SJCRH30 (cell line): ENCODE data around the gene NETO2. TPM values are rescaled to one million over a fixed set of nuclear protein-coding genes. Genes with fewer than 3 reads are reported as not detected.

Experiments used
- DNase-seq, 2 experiments: peaks; one replicate each; pipeline ENCODE4 v3.0.0-alpha.2; 2015 to 2020
- H3K27ac ChIP-seq: fragments of 250-450 bp; sonication (Bioruptor Pico); 2 replicates; pipeline ENCODE4 v1.5.1; 2020; ENCODE audit warnings: mild to moderate bottlenecking, moderate library complexity
- H3K27me3 ChIP-seq: fragments of 250-450 bp; sonication (Bioruptor Pico); 2 replicates; pipeline ENCODE4 v1.5.1; 2020; ENCODE audit warnings: mild to moderate bottlenecking, moderate library complexity
- H3K36me3 ChIP-seq: fragments of 250-450 bp; sonication (Bioruptor Pico); 2 replicates; pipeline ENCODE4 v1.5.1; 2020; ENCODE audit warnings: mild to moderate bottlenecking, moderate library complexity
- H3K4me1 ChIP-seq: fragments of 250-450 bp; sonication (Bioruptor Pico); 2 replicates; pipeline ENCODE4 v1.5.1; 2020; ENCODE audit warnings: mild to moderate bottlenecking, moderate library complexity
- H3K4me3 ChIP-seq: fragments of 250-450 bp; sonication (Bioruptor Pico); 2 replicates; pipeline ENCODE4 v1.5.1; 2020; ENCODE audit warnings: mild to moderate bottlenecking, moderate library complexity
- H3K9me3 ChIP-seq: fragments of 250-450 bp; sonication (Bioruptor Pico); replicated peaks from 2 replicates; pipeline ENCODE4 v1.5.1; 2020; ENCODE audit warnings: mild to moderate bottlenecking, moderate library complexity
- total RNA-seq: library from RNA; depleted of rRNA; stranded (reverse); fragments of >200 nt; shearing (Covaris generic); gene quantifications from 2 replicates; pipeline ENCODE4 v1.2.3, GENCODE V29; 2014

Gene NETO2
- total RNA-seq, 1 experiment from 2014 or later, result 34.6 TPM

DNA sequence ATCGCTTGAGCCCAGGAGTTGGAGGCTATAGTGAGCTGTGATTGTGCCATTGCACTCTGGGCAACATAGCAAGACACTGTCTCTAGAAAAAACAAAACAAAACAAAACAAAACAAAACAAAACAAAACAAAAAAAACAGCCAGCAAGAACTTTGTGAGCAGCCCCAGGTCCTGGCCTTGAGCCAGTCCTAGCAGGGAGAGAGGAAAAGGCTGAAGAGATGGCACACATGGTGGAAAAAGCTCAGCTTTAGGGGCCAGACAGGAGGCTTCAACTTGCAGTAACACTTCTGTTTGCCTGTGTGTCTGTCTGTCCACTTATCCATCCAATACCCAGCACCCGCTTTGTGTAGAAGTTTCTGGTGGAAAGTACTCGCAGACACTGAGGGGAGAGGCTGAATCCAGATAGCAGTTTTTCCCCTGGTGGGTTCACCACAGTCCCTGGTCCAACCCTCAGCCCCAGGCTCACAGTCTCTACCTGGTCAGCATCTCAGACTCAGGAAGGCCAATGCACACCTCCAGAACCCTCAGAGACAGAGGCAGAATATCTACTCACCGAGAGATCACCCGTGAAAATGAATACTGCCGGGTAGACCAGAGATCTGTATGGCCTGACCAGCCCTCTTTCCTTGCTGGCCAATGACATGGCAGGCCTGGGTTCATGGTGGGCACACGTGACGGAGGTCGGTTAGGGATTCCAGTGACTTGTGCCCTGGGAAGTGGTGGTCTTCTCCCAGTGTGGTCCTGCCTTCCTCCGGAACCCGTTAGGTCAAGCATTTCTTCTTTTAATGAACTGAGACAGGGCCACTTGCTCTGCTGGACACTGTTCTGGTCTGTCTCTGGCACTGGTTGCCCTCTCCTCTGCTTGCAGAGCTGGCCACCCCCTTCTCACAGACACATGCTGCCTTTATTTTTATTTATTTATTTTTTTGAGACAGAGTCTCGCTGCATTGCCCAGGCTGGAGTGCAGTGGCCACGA lies 90.8 kb downstream of the NETO2 start:
- DNase-seq, result no peak
- Histone ChIP-seq H3K36me3 (no peaks in the 10 kb centered on the region), H3K4me3 (no peak overlapping the region), H3K9me3 (no peaks in the 10 kb centered on the region), H3K27ac (no peak overlapping the region), H3K27me3 (no peaks in the 10 kb centered on the region), H3K4me1 (no peaks in the 10 kb centered on the region)

DNA sequence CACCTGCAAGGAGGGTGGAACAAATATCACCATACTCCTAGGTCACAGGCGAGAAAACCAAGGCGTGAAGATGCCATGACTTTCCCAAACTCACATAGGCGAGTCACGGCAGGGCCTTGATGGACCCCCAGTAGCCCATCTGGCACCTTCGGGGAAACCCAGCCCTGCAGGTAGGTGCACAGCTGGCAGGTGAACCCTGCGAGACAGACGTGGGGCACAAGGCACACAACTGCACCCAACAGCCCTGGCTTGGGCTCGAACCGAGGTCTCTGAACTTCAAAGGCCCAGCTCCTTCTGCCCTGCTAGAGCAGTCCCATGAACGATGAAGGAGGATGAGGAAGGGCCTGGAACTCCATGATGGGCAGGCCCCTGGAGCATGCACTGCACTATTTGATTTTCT lies 92.7 kb downstream of the NETO2 start:
- no peak overlapping the region for H3K4me3 ChIP-seq
- no peak for DNase-seq
- H3K36me3 ChIP-seq, result no peaks in the 10 kb centered on the region
- H3K9me3 ChIP-seq, result no peaks in the 10 kb centered on the region
- no peaks in the 10 kb centered on the region; the same call in 1 of the 2 replicates for H3K27me3 ChIP-seq
- no peak overlapping the region for H3K27ac ChIP-seq
- no peaks in the 10 kb centered on the region for H3K4me1 ChIP-seq

DNA sequence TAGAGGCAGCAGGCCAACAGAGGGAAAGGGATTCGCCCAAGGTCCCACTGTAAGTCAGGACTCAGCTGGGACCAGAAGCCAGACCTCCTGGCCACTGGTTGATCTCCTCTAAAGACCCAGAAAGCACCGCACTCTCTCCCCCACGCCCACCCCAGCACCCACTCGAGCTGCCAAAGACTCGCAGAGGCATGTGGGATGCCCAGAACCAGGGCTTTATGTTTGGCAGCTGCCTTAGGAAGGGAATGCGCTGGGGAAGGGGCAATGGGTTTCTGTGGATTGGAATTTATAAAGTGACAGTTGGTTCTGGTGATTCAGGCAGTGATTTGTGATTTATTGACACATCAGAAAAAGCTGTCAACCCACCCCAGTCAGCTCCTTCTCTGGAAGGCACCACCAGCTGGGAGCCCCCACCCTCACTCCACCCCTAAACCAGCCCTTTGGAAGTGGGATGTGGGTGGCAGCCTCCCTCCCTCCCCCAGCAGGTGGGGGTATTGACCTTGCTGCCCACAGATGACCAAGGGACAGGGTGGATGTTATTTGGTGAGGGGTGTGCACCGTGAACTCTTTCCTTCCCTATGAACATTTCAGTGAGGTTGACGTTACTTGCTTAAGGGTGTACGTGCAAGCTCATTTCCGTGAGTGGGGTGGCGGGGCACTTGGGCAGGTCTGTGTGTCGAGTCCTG lies 93.7 kb downstream of the NETO2 start:
- H3K27ac ChIP-seq, result no peak overlapping the region
- no peaks in the 10 kb centered on the region for H3K36me3 ChIP-seq
- no peak overlapping the region for H3K4me3 ChIP-seq
- H3K27me3 ChIP-seq, result no peaks in the 10 kb centered on the region; the same call in 1 of the 2 replicates
- H3K4me1 ChIP-seq, result no peaks in the 10 kb centered on the region
- no peaks in the 10 kb centered on the region for H3K9me3 ChIP-seq
- DNase-seq, result no peak

DNA sequence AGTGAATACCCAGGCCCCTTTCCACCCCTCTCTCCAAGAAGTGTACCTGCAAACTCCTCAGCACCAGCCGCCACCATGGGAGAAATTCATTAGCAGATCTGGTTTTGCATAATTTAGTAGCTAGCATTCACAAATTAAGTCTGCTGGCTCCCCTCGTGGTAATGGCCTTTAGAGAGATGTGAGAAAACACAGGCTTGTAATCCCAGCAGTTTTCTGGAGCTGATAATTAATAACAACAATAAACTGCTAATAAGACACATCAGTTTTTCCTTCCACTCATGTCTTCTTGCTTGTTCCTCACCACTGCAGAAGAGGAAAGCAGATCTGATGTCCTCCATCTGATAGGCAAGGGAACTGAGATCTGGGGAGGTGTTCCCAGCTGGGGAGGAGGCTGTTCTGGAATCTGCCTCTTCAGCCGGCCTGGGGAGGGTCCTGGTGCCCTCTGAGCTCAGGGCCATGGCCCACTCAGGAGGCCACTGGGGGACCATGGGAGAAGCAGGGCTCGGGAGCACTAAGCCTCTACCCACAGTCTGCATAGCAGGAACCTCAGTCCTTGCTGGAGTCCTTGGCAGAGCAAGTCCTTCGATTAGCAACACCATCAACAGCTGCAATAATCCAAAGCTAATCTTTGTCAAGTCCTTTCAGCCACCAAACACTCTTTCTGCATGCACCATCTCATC lies 96.1 kb downstream of the NETO2 start:
- DNase-seq, result no peak
- no peaks in the 10 kb centered on the region for H3K9me3 ChIP-seq
- no peak overlapping the region for H3K27ac ChIP-seq
- H3K4me3 ChIP-seq, result no peak overlapping the region
- H3K27me3 ChIP-seq, result no peaks in the 10 kb centered on the region; the same call in 1 of the 2 replicates
- H3K36me3 ChIP-seq, result no peaks in the 10 kb centered on the region
- H3K4me1 ChIP-seq, result no peaks in the 10 kb centered on the region

DNA sequence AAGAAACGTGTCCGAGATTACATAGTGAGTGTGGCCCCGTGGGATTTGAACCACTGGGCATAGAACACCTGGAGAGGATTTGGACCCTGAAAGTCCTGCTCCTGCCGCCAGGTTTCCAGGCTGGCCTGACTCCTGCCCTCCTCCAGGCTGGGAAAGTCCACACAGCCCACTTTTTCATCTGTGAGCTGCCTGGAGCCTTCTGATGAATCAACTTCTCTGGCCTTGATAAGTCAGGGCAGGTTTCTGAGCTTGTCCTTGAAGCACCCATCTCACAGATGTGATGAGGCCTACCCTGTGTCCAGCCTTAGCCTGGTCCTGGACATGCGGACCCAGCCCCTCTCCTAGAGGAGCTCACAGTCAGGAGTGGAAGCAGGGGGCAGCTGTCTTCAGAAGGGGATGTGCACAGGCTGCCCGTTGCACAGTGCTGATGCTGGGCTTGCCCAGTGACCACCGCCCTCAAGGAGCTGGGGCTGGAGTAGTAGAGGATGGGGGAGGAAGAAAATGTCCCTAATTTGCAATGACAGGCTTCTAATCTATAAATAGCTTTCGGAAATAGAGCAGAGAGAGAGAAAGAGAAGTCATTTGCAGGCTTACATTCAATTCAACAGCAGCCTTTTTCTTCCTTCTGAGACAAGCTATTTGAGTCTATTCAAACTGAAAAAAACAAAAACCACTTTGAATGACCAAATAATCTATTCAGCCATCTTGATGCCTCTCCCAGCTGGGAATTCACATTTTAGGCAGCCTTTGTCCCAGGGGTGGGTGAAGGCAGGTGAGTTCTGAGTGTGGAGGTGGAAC lies 96.8 kb downstream of the NETO2 start:
- no peak for DNase-seq
- Histone ChIP-seq H3K27ac (no peak overlapping the region), H3K36me3 (no peaks in the 10 kb centered on the region), H3K4me1 (no peaks in the 10 kb centered on the region), H3K27me3 (no peaks in the 10 kb centered on the region; the same call in 1 of the 2 replicates), H3K9me3 (no peaks in the 10 kb centered on the region), H3K4me3 (no peak overlapping the region)

DNA sequence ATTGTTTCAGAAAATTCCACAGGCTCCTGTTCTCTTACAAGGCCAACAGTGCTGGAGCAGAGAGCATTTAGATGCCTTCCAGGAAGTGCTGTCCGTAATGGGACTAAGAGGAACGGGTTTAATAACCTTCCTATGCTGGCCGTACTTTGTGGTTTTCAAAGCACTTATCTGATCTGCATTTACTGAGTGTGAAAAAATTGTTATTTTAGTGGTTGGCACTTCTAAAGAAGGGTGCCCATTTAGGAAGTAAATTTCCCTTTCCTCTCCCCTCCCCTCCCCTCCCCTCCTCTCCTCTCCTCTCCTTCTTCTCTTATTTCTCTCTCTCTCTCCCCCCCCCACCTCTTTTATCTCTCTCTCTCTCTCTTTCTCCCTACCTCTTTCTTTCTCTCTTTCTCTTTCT lies 98.3 kb downstream of the NETO2 start:
- H3K9me3 ChIP-seq, result no peaks in the 10 kb centered on the region
- DNase-seq, result no peak
- H3K4me1 ChIP-seq, result no peaks in the 10 kb centered on the region
- H3K4me3 ChIP-seq, result no peak overlapping the region
- no peaks in the 10 kb centered on the region; the same call in 1 of the 2 replicates for H3K27me3 ChIP-seq
- H3K36me3 ChIP-seq, result no peaks in the 10 kb centered on the region
- no peak overlapping the region for H3K27ac ChIP-seq

DNA sequence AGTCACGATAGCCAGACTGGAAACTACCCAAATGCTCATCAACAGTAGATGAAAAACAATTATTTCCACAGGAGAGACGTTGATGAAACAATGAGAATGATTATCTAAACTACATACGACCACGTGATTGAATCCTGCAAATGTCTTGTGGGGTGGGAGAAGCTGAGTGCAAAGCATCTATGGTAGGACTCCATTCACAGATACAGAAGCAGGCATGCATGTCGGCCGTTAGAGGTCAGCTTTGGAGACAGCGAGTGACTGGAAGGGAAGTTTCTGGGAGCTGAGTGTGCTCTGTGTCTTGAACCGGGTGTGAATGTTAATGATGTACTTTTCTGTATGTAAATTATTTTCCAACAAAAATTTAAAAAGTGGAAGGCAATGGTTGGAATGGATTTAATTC lies 98.7 kb downstream of the NETO2 start:
- H3K36me3 ChIP-seq, result no peaks in the 10 kb centered on the region
- no peak overlapping the region for H3K27ac ChIP-seq
- no peaks in the 10 kb centered on the region for H3K9me3 ChIP-seq
- no peaks in the 10 kb centered on the region for H3K4me1 ChIP-seq
- H3K4me3 ChIP-seq, result no peak overlapping the region
- no peak for DNase-seq
- H3K27me3 ChIP-seq, result no peaks in the 10 kb centered on the region; the same call in 1 of the 2 replicates

DNA sequence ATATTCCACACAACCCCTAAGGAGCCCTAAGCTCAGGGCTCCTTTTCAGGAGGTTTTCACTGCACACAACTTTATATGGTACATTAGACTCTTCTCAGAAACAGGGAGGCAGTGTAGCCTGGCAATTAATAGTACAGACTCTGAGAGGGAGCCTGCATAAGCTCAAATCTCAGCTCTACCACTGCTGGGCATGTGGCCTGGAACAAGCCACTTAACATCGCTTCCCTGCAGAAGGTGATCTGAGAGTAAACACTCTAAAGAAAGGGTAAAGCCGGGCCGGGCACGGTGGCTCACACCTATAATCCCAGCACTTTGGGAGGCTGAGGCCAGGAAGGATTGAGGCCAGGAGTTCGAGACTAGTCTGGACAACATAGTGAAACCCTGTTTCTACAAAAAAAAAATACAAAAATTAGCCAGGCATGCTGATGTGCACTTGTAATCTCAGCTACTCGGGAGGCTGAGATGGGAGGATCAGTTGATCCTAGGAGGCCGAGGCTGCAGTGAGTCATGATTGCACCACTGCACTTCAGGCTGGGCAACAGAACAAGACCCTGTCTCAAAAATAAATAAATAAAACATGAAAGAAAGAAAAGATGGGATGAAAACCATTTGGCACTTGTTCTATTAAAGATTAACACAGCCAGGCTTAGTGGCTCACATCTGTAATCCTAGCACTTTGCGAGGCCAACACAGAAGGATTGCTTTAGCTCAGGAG lies 99.6 kb downstream of the NETO2 start:
- DNase-seq, result no peak
- no peaks in the 10 kb centered on the region for H3K9me3 ChIP-seq
- no peak overlapping the region for H3K4me3 ChIP-seq
- no peaks in the 10 kb centered on the region for H3K4me1 ChIP-seq
- H3K27ac ChIP-seq, result no peak overlapping the region
- H3K27me3 ChIP-seq, result no peaks in the 10 kb centered on the region; the same call in 1 of the 2 replicates
- no peaks in the 10 kb centered on the region for H3K36me3 ChIP-seq

DNA sequence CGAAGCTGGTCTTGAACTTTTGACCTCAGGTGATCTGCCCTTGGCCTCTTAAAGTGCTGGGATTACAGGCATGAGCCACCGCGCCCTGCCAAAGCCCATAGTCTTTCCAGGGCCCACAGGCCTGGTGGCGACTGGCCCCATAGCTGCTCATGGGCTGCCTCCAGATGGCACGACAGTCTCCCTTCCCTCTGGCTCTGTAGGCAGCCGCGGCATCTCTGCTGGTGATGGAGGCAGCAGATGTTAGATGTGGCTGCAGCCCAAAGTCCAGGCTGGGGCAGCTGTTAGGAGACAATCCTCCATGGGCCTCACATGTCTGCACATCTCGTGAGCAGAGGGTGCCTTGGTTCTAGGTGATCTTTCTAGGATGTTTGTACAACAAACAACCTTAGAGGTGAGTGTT lies 100.5 kb downstream of the NETO2 start:
- no peaks in the 10 kb centered on the region for H3K36me3 ChIP-seq
- no peak overlapping the region for H3K27ac ChIP-seq
- no peaks in the 10 kb centered on the region for H3K4me1 ChIP-seq
- no peaks in the 10 kb centered on the region for H3K9me3 ChIP-seq
- no peaks in the 10 kb centered on the region; the same call in 1 of the 2 replicates for H3K27me3 ChIP-seq
- no peak overlapping the region for H3K4me3 ChIP-seq
- DNase-seq, result peak in 1 of 2 experiments; percentile 32

DNA sequence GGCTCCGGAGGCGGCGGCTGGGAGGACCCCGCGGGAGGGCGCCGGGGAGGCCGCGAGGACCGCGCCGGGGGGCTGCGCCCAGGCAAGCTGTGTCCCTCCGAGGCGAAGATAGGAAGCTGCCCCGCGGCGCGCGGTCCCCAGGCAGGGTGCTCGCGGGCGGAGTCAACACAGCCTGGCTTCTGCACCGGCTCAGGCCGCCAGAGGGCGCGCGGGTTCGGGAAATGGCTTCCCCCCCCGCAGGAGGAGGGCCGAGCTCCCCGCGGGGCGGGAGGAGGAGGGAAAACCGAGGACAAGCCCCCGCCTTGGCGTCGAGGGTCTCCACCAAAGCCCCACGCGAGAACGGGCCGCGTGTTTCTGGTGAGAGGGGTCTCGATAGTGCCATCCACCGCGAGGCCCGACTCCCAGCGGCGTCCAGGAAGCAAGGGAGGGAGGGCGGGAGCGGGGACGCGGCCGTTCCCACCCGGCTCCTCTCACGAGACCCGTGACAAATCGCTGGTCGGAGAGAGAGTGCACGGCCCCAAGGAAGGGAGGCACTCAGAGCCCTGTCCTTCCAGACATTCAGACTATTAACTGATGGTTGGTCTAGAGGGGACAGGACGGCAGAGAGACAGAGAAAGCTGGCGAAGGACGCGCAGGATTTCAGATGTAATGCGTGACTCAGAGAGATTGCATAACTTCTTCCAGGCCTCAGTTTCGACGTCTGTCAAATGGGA lies 105.8 kb downstream of the NETO2 start:
- Histone ChIP-seq H3K27me3 (peaks cover 5% of the 10 kb centered on the region; the same call in 1 of the 2 replicates), H3K4me1 (no peaks in the 10 kb centered on the region), H3K4me3 (peak overlapping the region; percentile 61), H3K9me3 (no peaks in the 10 kb centered on the region), H3K36me3 (no peaks in the 10 kb centered on the region), H3K27ac (peak overlapping the region; percentile 55)
- DNase-seq, result peak; percentile 84 to 88

DNA sequence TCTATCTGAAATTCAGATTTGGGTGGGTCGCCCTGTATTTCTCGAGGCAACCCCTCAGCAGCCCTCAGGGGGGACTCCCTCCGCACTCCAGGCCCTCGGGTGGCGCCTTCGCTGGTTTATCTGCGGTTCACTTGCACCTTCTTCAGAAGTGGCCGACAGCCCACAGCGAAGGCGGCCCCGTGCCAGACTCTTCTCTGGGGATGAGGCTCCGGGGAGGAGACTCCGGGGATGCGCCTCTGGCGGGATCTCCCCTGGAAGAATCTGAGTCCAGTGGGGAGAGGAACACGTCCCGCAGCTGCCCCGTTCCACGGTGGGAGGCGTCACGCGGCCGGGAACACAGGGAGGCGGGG lies 106.4 kb downstream of the NETO2 start:
- Histone ChIP-seq H3K36me3 (no peaks in the 10 kb centered on the region), H3K27ac (no peak overlapping the region), H3K9me3 (no peaks in the 10 kb centered on the region), H3K4me3 (peak overlapping the region; percentile 61), H3K27me3 (peaks cover 5% of the 10 kb centered on the region; the same call in 1 of the 2 replicates), H3K4me1 (no peaks in the 10 kb centered on the region)
- no peak for DNase-seq

DNA sequence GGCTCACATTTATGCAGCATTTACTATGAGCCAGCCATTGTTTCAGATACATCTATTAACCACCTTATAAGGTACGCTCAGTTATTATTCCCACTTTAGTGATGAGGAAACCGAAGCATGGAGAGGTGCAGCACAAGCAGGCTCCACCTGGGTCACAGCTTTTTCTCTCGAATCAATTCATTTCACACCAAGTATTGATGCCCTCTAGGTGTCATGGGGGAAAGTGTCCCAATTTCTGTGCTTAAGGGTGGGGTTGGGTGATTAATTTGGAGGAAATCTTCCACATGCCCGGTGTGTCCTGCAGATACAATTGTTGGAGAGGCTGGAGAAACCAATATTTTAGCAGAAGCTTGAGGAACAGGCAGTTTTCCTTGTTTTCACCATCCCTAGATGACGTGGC lies 107.5 kb downstream of the NETO2 start:
- DNase-seq, result no peak
- no peaks in the 10 kb centered on the region for H3K4me1 ChIP-seq
- peaks cover 5% of the 10 kb centered on the region; the same call in 1 of the 2 replicates for H3K27me3 ChIP-seq
- no peaks in the 10 kb centered on the region for H3K36me3 ChIP-seq
- H3K9me3 ChIP-seq, result no peaks in the 10 kb centered on the region
- no peak overlapping the region for H3K4me3 ChIP-seq
- no peak overlapping the region for H3K27ac ChIP-seq

DNA sequence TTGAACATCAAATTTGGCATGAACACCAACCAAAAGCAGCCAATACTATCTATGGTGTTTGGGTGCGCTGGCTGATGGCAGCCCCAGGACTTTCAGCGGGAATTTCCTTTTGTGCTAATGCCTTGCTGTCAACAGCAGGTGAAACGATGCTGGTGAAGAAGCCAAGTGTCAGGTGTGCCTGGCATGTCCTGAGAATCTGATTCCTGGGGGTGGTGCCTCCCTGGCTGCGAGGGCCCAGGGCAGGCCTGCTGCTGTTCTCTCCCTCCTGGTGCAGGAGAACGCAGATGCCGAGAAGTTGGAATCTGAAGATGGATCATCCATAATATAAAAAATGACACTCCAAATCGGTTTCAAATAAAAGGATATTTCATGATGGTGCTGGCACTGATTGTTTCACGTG lies 108.3 kb downstream of the NETO2 start:
- DNase-seq, result no peak
- no peaks in the 10 kb centered on the region for H3K9me3 ChIP-seq
- H3K27ac ChIP-seq, result no peak overlapping the region
- H3K4me1 ChIP-seq, result no peaks in the 10 kb centered on the region
- H3K4me3 ChIP-seq, result no peak overlapping the region
- H3K36me3 ChIP-seq, result no peaks in the 10 kb centered on the region
- peaks cover 5% of the 10 kb centered on the region; the same call in 1 of the 2 replicates for H3K27me3 ChIP-seq
